Endothelial cell of umbilical vein (primary cell): ENCODE measurements around the gene EIF3K. TPM values are rescaled to one million over a fixed set of nuclear protein-coding genes. Genes with fewer than 3 reads are reported as not detected.

Source experiments
- BruUV-seq: library from RNA; stranded (reverse); fragments of 400-500 nt; replicated peaks from 2 replicates; lab custom pipeline; 2021; lab: Mats Ljungman, UMichigan
- CTCF ChIA-PET: fragments of 300-600, 350-600 bp; sonication (Branson Sonifier 250); formaldehyde crosslinking; loops from one replicate; lab custom pipeline; 2021; ENCODE audit warnings: antibody characterized with exemption, inconsistent platforms; lab: Charles Lee
- POLR2A ChIA-PET: fragments of 300-600, 350-600 bp; sonication (Branson Sonifier 250); formaldehyde crosslinking; loops from one replicate; lab custom pipeline; 2021; ENCODE audit warnings: antibody characterized with exemption, inconsistent platforms; lab: Charles Lee
- DNase-seq: peaks from one replicate; pipeline ENCODE4 v3.0.0-alpha.2; 2011; ENCODE audit warnings: low read depth, low spot score
- FAIRE-seq: peaks from 2 replicates; lab custom pipeline; 2011; peaks lifted over from hg19 to GRCh38; lab: Jason Lieb, UNC
- H2AFZ ChIP-seq: 2 replicates; pipeline ENCODE4 v1.6.0; 2012; ENCODE audit warnings: low read depth, low read length, control low read depth, inconsistent platforms
- H3K27ac ChIP-seq: 2 replicates; pipeline ENCODE4 v1.5.1; 2011; ENCODE audit warnings: low read depth, mild to moderate bottlenecking, control low read depth, low read length, moderate library complexity; ENCODE audit not compliant: insufficient read depth
- H3K27me3 ChIP-seq, 2 experiments: 2 replicates each; pipeline versions ENCODE4 v1.6.0 to v1.6.1; 2011; ENCODE audit warnings: low read length in 2 of 2, mixed read lengths in 1 of 2; ENCODE audit not compliant: control insufficient read depth in 2 of 2, insufficient read depth in 2 of 2
- H3K36me3 ChIP-seq, 2 experiments: 2 replicates in 1 of 2; 3 replicates in 1 of 2; pipeline ENCODE4 v1.5.1; 2011; ENCODE audit warnings: low read length in 2 of 2, mild to moderate bottlenecking in 1 of 2, moderate library complexity in 1 of 2; ENCODE audit not compliant: control insufficient read depth in 2 of 2, insufficient read depth in 2 of 2; ENCODE audit errors: extremely low read depth in 1 of 2
- H3K4me1 ChIP-seq: 3 replicates; pipeline ENCODE4 v1.5.1; 2011; ENCODE audit warnings: mild to moderate bottlenecking, low read length; ENCODE audit not compliant: control insufficient read depth, insufficient read depth; ENCODE audit errors: extremely low read depth
- H3K4me2 ChIP-seq: 2 replicates; pipeline ENCODE4 v1.6.1; 2011; ENCODE audit warnings: low read length, control low read depth, mixed read lengths; ENCODE audit not compliant: insufficient read depth
- H3K4me3 ChIP-seq, 3 experiments: fragments of 200-600 bp in 1 of 3; sonication (generic), shearing (Covaris generic) in 1 of 3; replicated peaks in 1 of 3; 2 replicates each; pipeline ENCODE4 v1.5.1; 2011 to 2016; ENCODE audit warnings: control low read depth in 3 of 3, low read length in 3 of 3, mild to moderate bottlenecking in 2 of 3, inconsistent platforms in 1 of 3, low read depth in 1 of 3, moderate library complexity in 1 of 3; ENCODE audit not compliant: insufficient read depth in 1 of 3
- H3K79me2 ChIP-seq: 2 replicates; pipeline ENCODE4 v1.6.0; 2012; ENCODE audit warnings: low read length, inconsistent platforms; ENCODE audit not compliant: control insufficient read depth, insufficient read depth
- H3K9ac ChIP-seq: replicated peaks from 2 replicates; pipeline ENCODE3; 2011; ENCODE audit warnings: low read length, control low read depth; ENCODE audit not compliant: insufficient read depth; ENCODE audit errors: extremely low read depth
- H3K9me1 ChIP-seq: replicated peaks from 3 replicates; pipeline ENCODE4 v1.6.0; 2011; ENCODE audit warnings: mild to moderate bottlenecking, low read length; ENCODE audit not compliant: control insufficient read depth, insufficient read depth; ENCODE audit errors: extremely low read depth
- H3K9me3 ChIP-seq: replicated peaks from 2 replicates; pipeline ENCODE4 v1.5.1; 2012; ENCODE audit warnings: low read length, inconsistent platforms; ENCODE audit not compliant: control insufficient read depth, insufficient read depth
- H4K20me1 ChIP-seq: replicated peaks from 2 replicates; pipeline ENCODE3; 2011; ENCODE audit warnings: mild to moderate bottlenecking, low read length; ENCODE audit not compliant: control insufficient read depth, insufficient read depth; ENCODE audit errors: extremely low read depth
- CTCF ChIP-seq, 2 donors: IDR thresholded peaks; 1 replicate in 1 of 2; 2 replicates in 1 of 2; pipeline ENCODE4 v1.5.1; 2011; ENCODE audit warnings: low read length in 2 of 2, mild to moderate bottlenecking in 2 of 2, moderate library complexity in 2 of 2, control low read depth in 1 of 2, inconsistent platforms in 1 of 2, low read depth in 1 of 2; ENCODE audit not compliant: insufficient read depth in 1 of 2; ENCODE audit errors: extremely low read depth in 1 of 2
- EZH2 ChIP-seq: IDR thresholded peaks from 2 replicates; pipeline ENCODE4 v1.6.1; 2012; ENCODE audit warnings: borderline replicate concordance, low read depth, mild to moderate bottlenecking, moderate library complexity, low read length, inconsistent platforms; ENCODE audit not compliant: severe bottlenecking
- FOS ChIP-seq: IDR thresholded peaks from 2 replicates; pipeline ENCODE4 v1.6.1; 2011; ENCODE audit warnings: mild to moderate bottlenecking, low read length, moderate library complexity, borderline replicate concordance; ENCODE audit not compliant: insufficient read depth
- GATA2 ChIP-seq: IDR thresholded peaks from 2 replicates; pipeline ENCODE4 v1.7.0; 2011; ENCODE audit warnings: low read depth, mild to moderate bottlenecking, moderate library complexity, mixed read lengths, low read length; ENCODE audit not compliant: insufficient read length, insufficient read depth
- JUN ChIP-seq: IDR thresholded peaks from 2 replicates; pipeline ENCODE4 v1.6.1; 2011; ENCODE audit warnings: borderline replicate concordance, low read depth; ENCODE audit not compliant: insufficient read length, insufficient read depth
- MAX ChIP-seq: IDR thresholded peaks from 2 replicates; pipeline ENCODE4 v1.6.1; 2011; ENCODE audit not compliant: insufficient read depth, insufficient read length
- MYC ChIP-seq: IDR thresholded peaks from one replicate; pipeline ENCODE4 v1.6.1; 2011; ENCODE audit warnings: mild to moderate bottlenecking, low read depth, low read length
- POLR2A ChIP-seq: IDR thresholded peaks from 2 replicates; pipeline ENCODE4 v1.6.1; 2012; ENCODE audit warnings: low read depth, mild to moderate bottlenecking, control low read depth, low read length
- POLR2AphosphoS5 ChIP-seq: IDR thresholded peaks from 2 replicates; pipeline ENCODE4 v1.6.1; 2012; ENCODE audit warnings: low read depth, mild to moderate bottlenecking, control low read depth, low read length, moderate library complexity; ENCODE audit not compliant: insufficient read depth
- dilution Hi-C: fragments of 300-500 bp; cut with MboI; formaldehyde crosslinking; loops from one replicate; pipeline ENCODE4 v1.15.0; 2019; ENCODE audit warnings: low sequenced_read_pairs; ENCODE audit not compliant: extremely low pct_ligation_motif_present
- intact Hi-C: fragments of 100-400 bp; cut with micrococcal nuclease; formaldehyde crosslinking; loops from one replicate; pipeline ENCODE4 v1.10.0; 2022
- polyA plus RNA-seq, 4 experiments: library from polyadenylated mRNA; depleted of rRNA in 3 of 4; stranded (reverse) in 3 of 4; unstranded in 1 of 4; fragments of >200 nt; gene quantifications; 2 replicates each; pipeline versions ENCODE4 v1.2.1 to v1.2.3, GENCODE V29; 2011 to 2012; ENCODE audit warnings: missing spikeins in 1 of 4
- total RNA-seq: library from RNA; stranded (reverse); gene quantifications from 2 replicates; pipeline ENCODE4 v1.2.3, GENCODE V29; 2021

EIF3K gene
- total and polyA plus RNA-seq, 2 donors (not counting 3 experiments of a cell fraction or from before 2014, with no cell fraction given), result 267 to 584 TPM

GRCh38 chr19:38639679-38640078 lies 20.7 kb downstream of the EIF3K start:
- Histone ChIP-seq H3K4me2 (no peak overlapping the region), H3K9me1 (no peaks in the 10 kb centered on the region), H2AFZ (no peak overlapping the region), H3K9ac (no peak overlapping the region), H3K79me2 (no peaks in the 10 kb centered on the region), H3K9me3 (no peaks in the 10 kb centered on the region), H3K27ac (no peak overlapping the region), H3K27me3 (no peaks in the 10 kb centered on the region), H3K4me3 (no peak overlapping the region), H3K36me3 (peaks cover 6 to 9% of the 10 kb centered on the region in 2 experiments), H3K4me1 (peaks cover 5% of the 10 kb centered on the region), H4K20me1 (no peaks in the 10 kb centered on the region)
- FAIRE-seq (no peak), DNase-seq (no peak)
- POLR2A ChIA-PET, result interaction anchor here (0.7 kb wide), 1 partner anchor 15 kb away, joined by 4 read pairs; no protein-coding TSS in a partner anchor
- BruUV-seq, result no TSS peak
- intact Hi-C loops, result loop anchor here (10.0 kb wide), 2 partner anchors 215 to 405 kb away; no protein-coding TSS in a partner anchor
- TF ChIP-seq FOS, result no peak
- TF ChIP-seq MYC, result no peak
- TF ChIP-seq MAX, result no peak
- no peak for TF ChIP-seq JUN
- TF ChIP-seq EZH2, result no peak
- no peak for TF ChIP-seq GATA2
- TF ChIP-seq POLR2AphosphoS5, result no peak
- no peak for TF ChIP-seq POLR2A
- TF ChIP-seq CTCF (IDR thresholded peaks at IDR 0.05; ENCODE audit: extremely low read depth in 1 of 2, insufficient read depth in 1 of 2, low read depth in 1 of 2, low read length in 2 of 2), result no peak
- dilution Hi-C loops, result no loop called here
- CTCF ChIA-PET, result interaction anchor here (1.0 kb wide), 1 partner anchor 237 kb away, joined by 3 read pairs; the partner anchor contains the start of gene FAM98C
